Body of pancreas (tissue), 4 donors: ENCODE data around the gene CDS2. TPM values are rescaled to one million over a fixed set of nuclear protein-coding genes. Genes with fewer than 3 reads are reported as not detected.

Source experiments
- ATAC-seq: fragments of 150-250 bp; one replicate; pipeline ENCODE4 v1.9.1; 2016
- DNase-seq, 4 donors: peaks; one replicate each; pipeline ENCODE4 v3.0.0-alpha.2; 2019
- H3K27ac ChIP-seq, 4 donors: fragments of 200-600 bp; sonication (generic); 1 replicate in 3 of 4; 2 replicates in 1 of 4; pipeline versions ENCODE4 v1.5.1 to v1.6.1; 2016 to 2019; ENCODE audit warnings: mild to moderate bottlenecking in 1 of 4, mixed read lengths in 1 of 4, moderate library complexity in 1 of 4
- H3K27me3 ChIP-seq, 2 donors: fragments of 200-600 bp; sonication (generic); one replicate each; pipeline ENCODE4 v1.6.0; 2016; ENCODE audit warnings: mild to moderate bottlenecking in 1 of 2
- H3K36me3 ChIP-seq, 2 donors: fragments of 200-600 bp; sonication (generic); replicated peaks in 1 of 2; 2 replicates each; pipeline ENCODE4 v1.5.1; 2016; ENCODE audit warnings: low read depth in 2 of 2; ENCODE audit not compliant: insufficient read depth in 1 of 2
- H3K4me1 ChIP-seq: fragments of 200-600 bp; sonication (generic); one replicate; pipeline ENCODE4 v1.6.0; 2016
- H3K4me3 ChIP-seq, 2 donors: fragments of 200-600 bp; sonication (generic); 1 replicate in 1 of 2; 2 replicates in 1 of 2; pipeline ENCODE4 v1.5.1; 2016 to 2019
- H3K9me3 ChIP-seq, 3 donors: fragments of 200-600 bp; sonication (generic); 1 replicate in 2 of 3; 2 replicates in 1 of 3; pipeline ENCODE4 v1.5.1; 2016
- CTCF ChIP-seq, 7 experiments: fragments of 450-650 bp in 4 of 7; fragments of 200-600 bp in 3 of 7; sonication (generic) in 3 of 7; IDR thresholded peaks; one replicate each; pipeline ENCODE4 v1.5.1; 2016 to 2019; ENCODE audit warnings: antibody characterized with exemption in 7 of 7
- POLR2A ChIP-seq, 3 donors: fragments of 450-650 bp; IDR thresholded peaks; one replicate each; pipeline ENCODE4 v1.6.1; 2016; ENCODE audit warnings: antibody characterized with exemption in 3 of 3, mild to moderate bottlenecking in 2 of 3
- WGBS, 2 donors: methylation state at CpG; one replicate each; pipeline ENCODE4 v1.1.5; 2017; 5-methylcytosine and 5-hydroxymethylcytosine counted together
- intact Hi-C: fragments of 100-400 bp; cut with DNase I; formaldehyde crosslinking; loops from one replicate; pipeline ENCODE4 v1.15.1; 2023
- total RNA-seq, 2 donors: library from RNA; depleted of rRNA; stranded (reverse); fragments of >200 nt; gene quantifications; one replicate each; pipeline ENCODE4 v1.1.0, GENCODE V29; 2016

CDS2 gene
- total RNA-seq, 2 donors from 2014 or later: 10.2 to 13.5 TPM

GRCh38 chr20:5183731-5184474 lies 57.1 kb downstream of the CDS2 start:
- H3K9me3 ChIP-seq: no peaks in the 10 kb centered on the region
- no peak overlapping the region for H3K4me3 ChIP-seq
- H3K27ac ChIP-seq: no peak overlapping the region
- H3K27me3 ChIP-seq: no peaks in the 10 kb centered on the region
- no peaks in the 10 kb centered on the region for H3K4me1 ChIP-seq
- TF ChIP-seq POLR2A (IDR thresholded peaks at IDR 0.05) (no peak), CTCF (IDR thresholded peaks at IDR 0.05) (no peak)
- peaks cover 0 to 10% of the 10 kb centered on the region in 2 donors for H3K36me3 ChIP-seq
- no peak for ATAC-seq
- DNase-seq: no peak
- intact Hi-C loops: no loop called here
- 79 to 87% methylated on average over 13 of the region's 13 CpGs for WGBS, 2 donors

- Histone ChIP-seq H3K27me3 (no peaks in the 10 kb centered on the region), H3K4me3 (no peak overlapping the region), H3K4me1 (no peaks in the 10 kb centered on the region), H3K27ac (no peak overlapping the region), H3K9me3 (no peaks in the 10 kb centered on the region), H3K36me3 (peaks cover 0 to 12% of the 10 kb centered on the region in 2 donors)
- ATAC-seq (no peak), DNase-seq (no peak)
- TF ChIP-seq CTCF (IDR thresholded peaks at IDR 0.05) (no peak), POLR2A (IDR thresholded peaks at IDR 0.05) (no peak)
- intact Hi-C loops: no loop called here
- 67 to 86% methylated on average over 1 of the region's 1 CpG for WGBS, 2 donors
These were observed 57.9 kb downstream of the CDS2 start for GRCh38 chr20:5184684-5185083.

DNA sequence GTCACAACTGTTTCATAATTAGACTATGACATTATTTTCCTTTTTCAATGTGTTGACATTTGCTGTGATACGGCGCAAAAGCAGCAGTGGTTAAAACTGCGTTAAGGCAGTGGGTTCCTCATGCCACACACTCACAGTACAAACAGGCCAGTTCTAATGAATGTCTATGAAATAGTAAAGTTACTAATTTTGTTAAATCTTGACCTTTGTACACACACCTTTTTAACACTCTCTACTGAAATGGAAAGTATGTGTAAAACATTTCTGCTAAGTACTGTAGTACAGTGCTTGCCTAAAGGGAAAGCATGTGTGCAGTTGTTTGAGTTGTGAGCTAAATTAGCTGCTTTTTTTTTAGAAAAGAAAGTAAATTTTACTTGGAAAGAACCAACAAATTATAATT lies 60.3 kb downstream of the CDS2 start:
- ATAC-seq (no peak), DNase-seq (no peak)
- no peaks in the 10 kb centered on the region for H3K9me3 ChIP-seq
- H3K27ac ChIP-seq: no peak overlapping the region
- no peak for TF ChIP-seq CTCF (IDR thresholded peaks at IDR 0.05)
- TF ChIP-seq POLR2A (IDR thresholded peaks at IDR 0.05): no peak
- peaks cover 4% of the 10 kb centered on the region for H3K4me1 ChIP-seq
- intact Hi-C loops: no loop called here
- H3K27me3 ChIP-seq: no peaks in the 10 kb centered on the region
- no peak overlapping the region for H3K4me3 ChIP-seq
- 88 to 100% methylated on average over 3 of the region's 3 CpGs for WGBS, 2 donors
- H3K36me3 ChIP-seq: peaks cover 0 to 15% of the 10 kb centered on the region in 2 donors

GRCh38 chr20:5188736-5189135 lies 61.9 kb downstream of the CDS2 start:
- WGBS, 2 donors: 77 to 83% methylated on average over 7 of the region's 7 CpGs
- DNase-seq: no peak
- TF ChIP-seq POLR2A (IDR thresholded peaks at IDR 0.05) (no peak), CTCF (IDR thresholded peaks at IDR 0.05) (no peak)
- ATAC-seq: no peak
- H3K9me3 ChIP-seq: no peaks in the 10 kb centered on the region
- no peaks in the 10 kb centered on the region for H3K27me3 ChIP-seq
- intact Hi-C loops: no loop called here
- H3K27ac ChIP-seq: no peak overlapping the region
- peaks cover 4% of the 10 kb centered on the region for H3K4me1 ChIP-seq
- H3K36me3 ChIP-seq: peaks cover 0 to 15% of the 10 kb centered on the region in 2 donors
- no peak overlapping the region for H3K4me3 ChIP-seq

DNA sequence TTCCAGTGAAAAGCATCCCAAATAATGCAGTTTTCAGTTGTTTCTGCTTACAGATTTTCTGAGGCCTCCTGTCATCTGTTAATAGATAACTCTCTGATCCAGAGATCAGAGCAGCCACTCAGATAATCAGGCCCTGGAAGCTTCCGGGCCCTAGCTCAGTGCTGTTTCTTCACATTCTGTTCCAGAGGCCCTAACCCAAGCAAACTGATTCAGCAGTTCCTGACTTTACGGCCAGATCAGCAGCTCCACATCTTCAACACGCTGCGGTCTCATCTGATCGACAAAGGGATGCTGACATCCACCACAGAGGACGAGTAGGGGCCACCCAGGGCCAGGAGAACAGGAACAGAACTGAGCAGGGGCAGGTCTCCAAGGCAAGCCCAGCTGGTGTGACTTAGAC lies 63.1 kb downstream of the CDS2 start:
- intact Hi-C loops: loop anchor here (10.0 kb wide), 1 partner anchor 255 kb away; no protein-coding TSS in a partner anchor
- H3K36me3 ChIP-seq: peaks cover 0 to 15% of the 10 kb centered on the region in 2 donors
- no peaks in the 10 kb centered on the region for H3K27me3 ChIP-seq
- WGBS, 2 donors: 76 to 91% methylated on average over 6 of the region's 6 CpGs
- TF ChIP-seq POLR2A (IDR thresholded peaks at IDR 0.05) (no peak), CTCF (IDR thresholded peaks at IDR 0.05) (no peak)
- DNase-seq (no peak), ATAC-seq (no peak)
- H3K9me3 ChIP-seq: no peaks in the 10 kb centered on the region
- no peak overlapping the region for H3K4me3 ChIP-seq
- H3K4me1 ChIP-seq: peaks cover 4% of the 10 kb centered on the region
- H3K27ac ChIP-seq: no peak overlapping the region
